DOHH2 (cell line): ENCODE data around the gene DTYMK.

Experiments
- H3F3A ChIP-seq: fragments of 200-600 bp; sonication (generic), shearing (Covaris generic); 2 replicates; pipeline ENCODE4 v1.6.0; 2016; ENCODE audit warnings: antibody characterized with exemption, mild to moderate bottlenecking; ENCODE audit not compliant: control insufficient read depth, insufficient read depth
- H3K27ac ChIP-seq: fragments of 200-600 bp; sonication (generic); 2 replicates; pipeline ENCODE4 v1.5.1; 2014; ENCODE audit warnings: low read depth, mild to moderate bottlenecking, low read length, moderate library complexity
- H3K27me3 ChIP-seq: fragments of 200-600 bp; sonication (generic); 2 replicates; pipeline ENCODE4 v1.6.1; 2014; ENCODE audit warnings: mild to moderate bottlenecking, low read length, mixed read lengths; ENCODE audit not compliant: control insufficient read depth
- H3K36me3 ChIP-seq: fragments of 200-600 bp; sonication (generic); 2 replicates; pipeline ENCODE4 v1.6.1; 2014; ENCODE audit warnings: mild to moderate bottlenecking, low read length, moderate library complexity, mixed read lengths; ENCODE audit not compliant: control insufficient read depth
- H3K4me1 ChIP-seq: fragments of 200-600 bp; sonication (generic); 2 replicates; pipeline ENCODE4 v1.6.1; 2014; ENCODE audit warnings: mild to moderate bottlenecking, low read length, mixed read lengths; ENCODE audit not compliant: control insufficient read depth
- H3K4me2 ChIP-seq: fragments of 200-600 bp; sonication (generic); 2 replicates; pipeline ENCODE4 v1.6.0; 2014; ENCODE audit warnings: mild to moderate bottlenecking, low read length, moderate library complexity
- H3K4me3 ChIP-seq: fragments of 200-600 bp; sonication (generic); 2 replicates; pipeline ENCODE4 v1.5.1; 2014; ENCODE audit warnings: mild to moderate bottlenecking, low read length, mixed read lengths
- H3K79me2 ChIP-seq: fragments of 200-600 bp; sonication (generic); 2 replicates; pipeline ENCODE4 v1.6.1; 2014; ENCODE audit warnings: mild to moderate bottlenecking, low read length, mixed read lengths; ENCODE audit not compliant: control insufficient read depth
- H3K9me2 ChIP-seq: fragments of 200-600 bp; sonication (generic); replicated peaks from 2 replicates; pipeline ENCODE4 v1.6.1; 2014; ENCODE audit warnings: mild to moderate bottlenecking, low read length, mixed read lengths; ENCODE audit not compliant: control insufficient read depth
- H3K9me3 ChIP-seq: fragments of 200-600 bp; sonication (generic); 2 replicates; pipeline ENCODE4 v1.6.1; 2014; ENCODE audit warnings: antibody characterized with exemption, low read length, mixed read lengths; ENCODE audit not compliant: control insufficient read depth, insufficient read depth
- H4K20me1 ChIP-seq: fragments of 200-600 bp; sonication (generic); 2 replicates; pipeline ENCODE4 v1.6.0; 2014; ENCODE audit warnings: low read depth, mild to moderate bottlenecking, antibody characterized with exemption, low read length, moderate library complexity; ENCODE audit not compliant: control insufficient read depth, insufficient read depth
- EZH2phosphoT487 ChIP-seq: fragments of 200-600 bp; sonication (generic); IDR thresholded peaks from 2 replicates; pipeline ENCODE4 v1.6.1; 2017; ENCODE audit warnings: borderline replicate concordance, mild to moderate bottlenecking, antibody characterized with exemption, low read length, moderate library complexity, mixed read lengths
- TF ChIP-seq, protein P1 (sequence below): fragments of 200-600 bp; sonication (generic); IDR thresholded peaks from one replicate; pipeline ENCODE4 v1.5.1; 2014; ENCODE audit warnings: antibody characterized with exemption, mild to moderate bottlenecking, low read depth, low read length; ENCODE audit not compliant: poor library complexity, severe bottlenecking

Gene DTYMK

DNA sequence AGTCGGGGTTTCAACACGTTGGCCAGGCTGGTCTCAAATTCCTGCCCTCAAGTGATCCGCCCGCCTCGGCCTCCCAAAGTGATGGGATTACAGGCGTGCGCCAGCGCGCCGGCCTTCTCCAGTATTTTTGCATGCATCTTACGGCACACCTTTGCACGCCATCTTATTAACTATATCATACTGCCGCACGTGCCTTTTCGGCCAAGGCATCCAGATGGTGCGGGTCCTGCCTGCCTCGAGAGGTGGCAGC, 14.5 kb upstream of the DTYMK start:
- H3K4me3 ChIP-seq, result peak overlapping the region; percentile 88
- H3K27ac ChIP-seq, result peak overlapping the region; percentile 83
- no peaks in the 10 kb centered on the region for H3K9me2 ChIP-seq
- TF ChIP-seq EZH2phosphoT487, result no peak
- TF ChIP-seq, protein P1, sequence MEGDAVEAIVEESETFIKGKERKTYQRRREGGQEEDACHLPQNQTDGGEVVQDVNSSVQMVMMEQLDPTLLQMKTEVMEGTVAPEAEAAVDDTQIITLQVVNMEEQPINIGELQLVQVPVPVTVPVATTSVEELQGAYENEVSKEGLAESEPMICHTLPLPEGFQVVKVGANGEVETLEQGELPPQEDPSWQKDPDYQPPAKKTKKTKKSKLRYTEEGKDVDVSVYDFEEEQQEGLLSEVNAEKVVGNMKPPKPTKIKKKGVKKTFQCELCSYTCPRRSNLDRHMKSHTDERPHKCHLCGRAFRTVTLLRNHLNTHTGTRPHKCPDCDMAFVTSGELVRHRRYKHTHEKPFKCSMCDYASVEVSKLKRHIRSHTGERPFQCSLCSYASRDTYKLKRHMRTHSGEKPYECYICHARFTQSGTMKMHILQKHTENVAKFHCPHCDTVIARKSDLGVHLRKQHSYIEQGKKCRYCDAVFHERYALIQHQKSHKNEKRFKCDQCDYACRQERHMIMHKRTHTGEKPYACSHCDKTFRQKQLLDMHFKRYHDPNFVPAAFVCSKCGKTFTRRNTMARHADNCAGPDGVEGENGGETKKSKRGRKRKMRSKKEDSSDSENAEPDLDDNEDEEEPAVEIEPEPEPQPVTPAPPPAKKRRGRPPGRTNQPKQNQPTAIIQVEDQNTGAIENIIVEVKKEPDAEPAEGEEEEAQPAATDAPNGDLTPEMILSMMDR, result peak; percentile 45
- H3K27me3 ChIP-seq, result no peaks in the 10 kb centered on the region
- peaks cover 4% of the 10 kb centered on the region for H3K9me3 ChIP-seq
- peak overlapping the region; percentile 82 for H3K4me2 ChIP-seq
- H3K4me1 ChIP-seq, result peaks cover 20% of the 10 kb centered on the region
- H3K79me2 ChIP-seq, result peaks cover 34% of the 10 kb centered on the region
- peaks cover 21% of the 10 kb centered on the region for H3K36me3 ChIP-seq
- H3F3A ChIP-seq, result peaks cover 21% of the 10 kb centered on the region
- H4K20me1 ChIP-seq, result 0 out of 2 replicates have a peak, but pooled peaks cover 4% of the 10 kb centered on the region

DNA sequence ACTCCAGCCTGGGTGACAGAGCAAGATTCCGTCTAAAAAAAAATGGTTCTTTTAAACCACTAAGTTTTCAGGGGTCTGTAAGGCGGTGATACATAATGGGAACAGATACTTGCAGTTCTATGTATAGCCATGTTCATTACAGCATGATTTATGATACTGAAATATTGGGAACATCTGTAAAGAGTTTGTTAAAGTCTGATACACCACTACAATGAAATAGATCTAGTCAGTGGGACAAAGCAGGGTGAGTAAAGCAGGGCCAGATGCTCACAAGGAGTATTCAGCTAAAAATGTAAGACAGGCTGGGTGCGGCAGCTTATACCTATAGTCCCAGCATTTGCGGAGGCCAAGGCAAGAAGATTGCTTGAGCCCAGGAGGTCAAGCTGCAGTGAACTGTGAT, 9.0 kb upstream of the DTYMK start:
- H3K4me3 ChIP-seq, result no peak overlapping the region
- H4K20me1 ChIP-seq, result no peaks in the 10 kb centered on the region
- peaks cover 27% of the 10 kb centered on the region for H3F3A ChIP-seq
- no peaks in the 10 kb centered on the region for H3K9me2 ChIP-seq
- H3K27me3 ChIP-seq, result no peaks in the 10 kb centered on the region
- H3K79me2 ChIP-seq, result peaks cover 18% of the 10 kb centered on the region
- H3K4me1 ChIP-seq, result peaks cover 9% of the 10 kb centered on the region
- no peak overlapping the region for H3K27ac ChIP-seq
- H3K4me2 ChIP-seq, result no peak overlapping the region
- H3K36me3 ChIP-seq, result peaks cover 47% of the 10 kb centered on the region
- no peak for TF ChIP-seq EZH2phosphoT487
- TF ChIP-seq, protein P1, result no peak
- no peaks in the 10 kb centered on the region for H3K9me3 ChIP-seq

DNA sequence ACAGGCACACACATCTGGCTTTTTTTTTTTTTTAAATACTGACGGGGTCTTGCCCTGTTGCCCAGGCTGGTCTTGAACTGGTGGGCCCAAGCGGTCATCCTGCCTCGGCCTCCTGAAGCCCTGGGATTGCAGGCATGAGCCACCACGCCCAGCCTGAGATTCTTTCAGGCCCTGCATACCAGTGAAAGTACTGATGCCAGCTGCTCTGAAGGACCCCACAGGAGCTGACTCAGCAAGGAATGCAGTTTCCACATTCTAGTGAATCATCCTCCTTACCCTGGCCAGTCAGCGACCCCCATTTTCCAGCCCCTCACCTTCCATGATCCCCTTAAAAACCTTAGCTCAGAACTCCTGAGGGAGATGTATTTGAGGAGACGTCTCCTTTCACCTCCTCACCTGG, 5.8 kb upstream of the DTYMK start:
- Histone ChIP-seq H3K27ac (no peak overlapping the region), H3K36me3 (peaks cover 72% of the 10 kb centered on the region), H3K4me2 (no peak overlapping the region), H3K4me1 (peaks cover 16% of the 10 kb centered on the region), H3K27me3 (no peaks in the 10 kb centered on the region), H3K9me3 (no peaks in the 10 kb centered on the region), H3K79me2 (peaks cover 46% of the 10 kb centered on the region), H3F3A (peaks cover 7% of the 10 kb centered on the region), H3K4me3 (no peak overlapping the region), H3K9me2 (no peaks in the 10 kb centered on the region), H4K20me1 (peaks cover 3% of the 10 kb centered on the region; the same call in 1 of the 2 replicates)
- TF ChIP-seq, protein P1, result no peak
- TF ChIP-seq EZH2phosphoT487, result no peak
